ENCODE measurements around the gene RALGPS1.

Gene RALGPS1

DNA sequence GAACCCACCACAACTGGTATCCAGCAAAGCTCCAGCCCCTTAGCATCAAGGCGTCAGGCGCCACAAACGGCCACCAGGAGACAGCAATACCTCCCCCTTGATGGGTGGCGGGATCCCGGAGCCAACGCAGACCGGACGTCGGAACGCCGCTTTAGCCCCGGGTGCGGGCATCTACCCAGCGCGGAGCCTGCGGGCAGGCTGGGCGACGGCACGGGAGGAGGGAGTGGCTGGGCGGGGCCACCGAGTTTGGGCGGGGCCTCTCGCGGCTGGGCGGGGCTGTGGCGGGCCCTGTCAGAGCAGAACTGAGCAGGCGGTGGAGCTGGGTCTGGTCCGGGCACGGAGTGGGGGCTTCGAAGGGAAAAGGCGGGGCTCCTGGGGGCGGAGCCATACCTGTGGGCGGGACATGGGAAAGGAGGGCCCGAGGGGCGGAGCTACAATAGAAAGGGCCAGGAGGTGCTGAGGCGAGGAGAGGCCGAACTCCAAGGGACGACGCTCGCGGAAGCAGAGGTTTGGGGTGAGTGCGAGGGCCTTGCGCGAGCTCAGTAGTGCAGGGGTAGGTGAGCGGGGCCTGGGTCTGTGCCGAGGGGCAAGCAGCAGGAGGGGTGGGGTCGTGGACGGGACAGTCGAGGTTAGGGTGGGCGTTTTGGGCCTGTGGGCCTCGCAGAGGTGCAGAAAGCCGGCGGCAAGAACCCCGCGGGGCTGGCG, 309.7 kb downstream of the RALGPS1 start:
- peak; percentile 90 for DNase-seq (ENCODE audit: low spot score)

DNA sequence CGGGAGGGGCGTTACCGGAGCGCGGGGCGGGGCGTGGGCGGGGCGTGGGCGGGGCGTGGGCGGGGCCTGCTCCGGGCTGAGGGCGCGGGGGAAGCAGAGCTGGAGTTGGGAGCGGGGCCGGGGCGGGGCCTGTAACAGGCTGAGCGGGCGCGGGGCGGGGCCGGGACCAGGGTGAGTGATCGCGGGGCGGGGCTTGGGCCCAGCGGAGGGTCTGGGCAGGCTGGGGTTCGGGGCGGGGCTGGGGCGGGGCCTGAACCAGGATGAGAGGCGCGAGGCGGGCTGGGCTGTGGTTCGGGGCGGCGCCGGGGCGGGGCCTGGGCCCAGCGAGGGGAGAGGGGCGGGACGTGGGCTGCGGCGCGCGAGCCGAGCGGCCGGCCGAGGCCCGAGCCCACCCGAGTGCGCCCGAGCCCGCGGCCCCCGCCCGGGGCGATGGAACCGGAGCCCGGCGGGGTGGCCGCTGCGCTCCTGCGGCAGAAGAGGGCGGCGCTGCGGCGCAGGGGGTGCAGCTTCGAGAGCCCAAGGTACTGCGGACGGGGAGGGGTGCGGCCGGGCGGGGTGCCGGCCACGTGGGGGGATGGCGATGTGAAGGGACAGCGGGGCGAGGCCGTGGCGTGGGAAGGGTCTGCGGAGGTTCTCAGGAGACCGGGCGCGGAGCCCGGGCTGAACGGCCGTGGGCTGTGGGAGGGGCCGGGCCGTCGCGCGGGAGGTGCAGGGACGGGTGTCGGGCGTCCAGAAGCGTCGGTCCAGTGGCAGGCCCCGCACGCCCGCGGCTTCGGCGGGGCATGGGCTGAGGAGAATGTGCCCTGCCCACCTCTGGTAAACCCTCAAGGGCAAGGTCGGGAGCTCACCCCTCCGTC, 310.5 kb downstream of the RALGPS1 start:
- DNase-seq (ENCODE audit: low spot score): peak; percentile 100

DNA sequence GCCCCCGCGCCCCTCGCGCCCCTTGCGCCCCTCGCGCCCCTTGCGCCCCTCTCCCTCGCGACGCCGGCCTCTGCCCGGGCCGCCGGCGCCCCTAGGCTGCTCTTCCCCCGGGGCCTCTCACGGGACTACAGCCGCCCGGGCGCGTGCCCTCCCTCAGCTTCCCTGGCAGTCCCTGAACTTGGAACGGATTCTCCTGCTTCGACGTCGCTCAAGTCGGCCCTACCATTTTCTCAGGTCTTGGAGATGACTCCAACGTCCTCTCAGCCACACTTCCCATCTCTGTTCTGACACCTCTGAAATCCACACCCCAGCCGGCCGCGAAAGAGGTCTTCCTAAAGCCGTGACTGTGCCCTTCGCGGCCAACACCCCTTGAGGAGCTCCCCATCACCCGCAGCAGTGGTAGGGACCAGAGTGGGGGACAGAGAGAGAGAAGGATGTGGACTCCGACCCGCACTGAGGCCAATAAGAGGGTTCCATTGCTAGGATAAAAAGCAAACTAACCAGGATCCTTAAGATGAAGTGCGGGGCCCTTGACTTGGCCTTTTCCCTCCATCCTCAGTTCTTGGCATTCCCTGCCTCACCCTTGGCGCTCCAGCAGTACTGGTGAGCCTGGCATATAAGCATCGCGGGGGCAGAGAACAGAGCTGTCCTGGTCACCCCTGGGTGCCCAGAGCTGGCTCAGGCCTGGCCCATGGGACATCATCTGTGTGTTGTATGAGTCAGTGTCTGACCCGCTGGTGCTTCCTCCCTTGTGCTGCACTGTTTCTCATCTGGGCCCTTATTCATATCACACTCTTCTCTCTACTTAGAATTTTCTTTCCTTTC, 311.4 kb downstream of the RALGPS1 start:
- no peak for DNase-seq (ENCODE audit: low spot score)

DNA sequence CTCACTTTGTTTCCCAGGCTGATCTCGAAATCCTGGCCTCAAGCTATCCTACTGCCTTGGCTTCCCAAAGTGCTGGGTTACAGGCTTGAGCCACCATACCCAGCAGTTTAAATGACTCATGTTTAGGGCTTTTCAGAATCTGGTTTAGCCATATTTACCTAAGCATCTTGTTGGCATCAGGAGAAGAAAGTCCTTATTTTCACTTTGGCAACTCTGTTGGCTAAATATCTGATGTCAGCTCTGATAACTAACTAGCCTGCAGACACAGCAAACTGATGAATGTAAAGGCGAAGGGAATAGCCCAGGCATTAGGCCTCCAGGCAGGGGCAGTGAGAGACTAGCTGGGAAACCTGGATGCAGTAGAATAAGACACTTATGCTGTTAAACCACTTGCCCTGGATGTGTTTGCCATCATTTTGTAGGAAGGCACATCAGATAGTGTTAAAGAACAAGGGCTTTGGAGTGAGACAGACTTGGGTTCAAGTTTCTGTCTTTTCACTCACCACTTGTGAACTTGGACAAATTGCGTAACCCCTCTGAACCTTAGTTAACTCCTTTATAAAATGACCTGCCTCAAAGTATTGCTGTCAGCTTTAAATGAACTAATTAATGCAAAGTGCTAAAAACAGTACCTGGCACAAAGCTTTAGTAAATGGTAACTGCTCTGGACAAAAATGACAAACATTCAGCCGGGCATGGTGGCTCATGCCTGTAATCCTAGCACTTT, 315.3 kb downstream of the RALGPS1 start:
- no peak for DNase-seq (ENCODE audit: low spot score)

DNA sequence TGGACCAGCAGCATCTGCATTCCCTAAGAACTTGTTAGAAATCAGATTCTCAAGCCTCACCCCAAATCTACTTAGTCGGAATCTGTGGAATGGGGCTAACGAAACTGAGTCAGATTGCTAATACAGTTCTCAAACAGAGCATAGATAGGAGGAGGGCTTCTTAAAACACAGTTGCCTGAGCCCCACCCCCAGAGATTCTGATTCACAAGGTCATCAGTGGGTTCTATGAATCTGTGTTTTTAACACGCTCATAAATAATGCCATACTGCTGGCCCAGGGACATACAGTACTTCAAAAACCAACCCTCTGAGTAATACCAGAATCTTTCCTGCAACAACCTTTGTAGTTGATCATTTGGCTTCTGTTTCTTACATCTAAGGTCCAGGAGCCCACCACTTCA, 317.1 kb downstream of the RALGPS1 start:
- DNase-seq (ENCODE audit: low spot score): no peak

DNA sequence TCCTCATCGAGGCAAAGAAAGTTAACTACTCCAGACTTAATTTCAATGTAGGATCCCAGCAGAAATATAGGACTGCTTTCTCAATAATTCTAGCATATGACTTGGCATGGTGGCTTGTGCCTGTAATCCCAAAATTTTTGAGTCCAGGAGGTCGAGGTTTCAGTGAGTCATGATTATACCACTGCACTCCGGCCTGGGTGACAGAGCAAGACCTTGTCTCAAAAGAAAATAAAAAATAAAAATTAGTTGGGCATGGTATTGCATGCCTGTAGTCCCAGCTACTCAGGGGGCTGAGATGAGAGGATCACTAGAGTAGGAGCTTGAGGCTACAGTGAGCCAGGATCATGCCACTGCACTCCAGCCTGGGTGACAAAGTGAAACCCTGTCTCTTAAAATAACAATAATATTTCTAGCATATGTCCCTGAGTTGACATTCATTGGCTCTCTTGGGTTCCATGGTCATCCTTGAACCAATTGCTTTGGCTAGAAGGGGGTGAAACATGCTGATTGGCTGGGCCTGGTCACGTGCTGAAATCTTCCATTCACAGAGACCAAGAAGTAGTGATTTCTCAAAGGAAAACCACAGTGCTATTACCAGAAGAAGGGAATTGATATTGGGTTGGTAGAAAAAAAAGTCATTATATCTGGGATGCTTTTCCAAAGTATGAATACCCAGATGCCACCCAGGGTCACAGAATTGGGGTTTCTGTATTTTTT, 318.4 kb downstream of the RALGPS1 start:
- no peak for DNase-seq (ENCODE audit: low spot score)

DNA sequence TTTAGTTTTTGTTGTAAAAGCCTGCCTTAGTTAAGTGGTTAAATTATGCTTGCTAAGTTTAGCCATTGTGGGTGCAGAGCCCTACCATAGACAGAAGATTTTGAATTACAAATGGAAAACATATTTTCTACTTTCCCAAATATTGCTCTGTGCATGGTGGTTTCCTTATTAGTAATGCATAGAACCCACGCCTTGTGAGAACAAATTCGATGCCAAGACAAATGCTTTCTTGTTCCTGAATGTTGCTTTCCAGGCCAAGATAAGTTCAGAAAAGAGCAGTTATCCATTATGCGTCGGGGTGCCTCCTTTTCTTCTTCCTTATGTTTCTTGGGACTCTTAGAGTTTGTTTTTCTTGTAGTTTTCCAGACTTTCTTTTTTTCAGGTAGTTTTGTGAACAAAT, 319.0 kb downstream of the RALGPS1 start:
- no peak for DNase-seq (ENCODE audit: low spot score)

DNA sequence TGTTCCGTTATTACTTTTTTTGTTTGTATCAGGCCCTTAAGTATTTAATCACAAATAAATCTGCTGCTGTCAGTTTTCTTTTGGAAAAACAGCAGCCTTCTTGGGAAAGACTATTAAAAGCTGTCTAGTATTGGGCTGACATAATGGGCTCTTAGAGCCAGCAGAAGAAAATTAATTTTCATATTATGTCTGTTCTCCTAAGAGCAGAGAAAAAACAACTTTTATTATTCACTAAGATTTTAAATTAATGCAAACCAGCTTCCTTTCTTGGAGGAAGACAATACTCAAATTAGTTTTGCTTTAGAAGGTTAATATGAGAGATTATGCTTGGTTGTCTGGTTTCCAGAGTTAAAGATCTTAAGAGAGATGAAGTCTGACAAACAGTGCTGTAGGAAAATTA, 319.4 kb downstream of the RALGPS1 start:
- DNase-seq (ENCODE audit: low spot score): no peak

DNA sequence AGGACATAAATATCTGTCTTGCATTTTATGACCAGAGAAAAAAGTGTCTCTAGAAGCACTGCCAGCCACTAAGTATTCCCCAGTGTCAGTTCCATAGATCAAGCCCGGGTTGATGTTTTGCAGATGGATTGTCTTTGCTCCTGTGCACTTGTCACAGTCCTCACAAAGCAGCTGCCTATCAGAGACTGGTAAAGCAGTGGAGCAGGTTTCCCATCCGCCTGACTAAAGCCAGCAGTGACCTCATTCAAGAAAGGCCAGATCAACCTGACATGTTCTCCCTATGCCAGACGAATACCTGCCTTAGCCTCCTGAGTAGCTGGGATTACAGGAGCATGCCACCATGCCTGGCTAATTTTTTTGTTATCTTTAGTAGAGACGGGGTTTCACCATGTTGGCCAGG, 323.2 kb downstream of the RALGPS1 start:
- DNase-seq (ENCODE audit: low spot score): no peak

DNA sequence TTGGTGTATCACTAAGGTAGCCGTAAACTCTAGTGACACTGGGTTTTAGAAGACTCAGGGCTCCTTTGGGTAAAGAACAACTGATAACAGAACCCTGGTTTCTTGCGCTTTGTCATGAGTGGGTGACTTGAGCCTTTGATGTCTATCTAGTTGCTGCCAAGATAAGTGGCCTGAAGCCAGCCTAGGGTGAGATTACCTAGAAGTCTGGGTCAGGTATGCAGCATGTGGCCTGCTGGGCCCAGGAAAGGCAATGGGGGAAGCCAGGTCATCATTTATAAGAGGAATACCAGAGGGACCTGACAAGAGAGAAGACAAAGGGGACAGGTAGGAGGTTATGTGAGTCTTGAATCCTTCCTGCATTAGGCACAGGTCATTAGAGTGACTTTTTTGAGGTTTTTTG, 326.8 kb downstream of the RALGPS1 start:
- no peak for DNase-seq (ENCODE audit: low spot score)

DNA sequence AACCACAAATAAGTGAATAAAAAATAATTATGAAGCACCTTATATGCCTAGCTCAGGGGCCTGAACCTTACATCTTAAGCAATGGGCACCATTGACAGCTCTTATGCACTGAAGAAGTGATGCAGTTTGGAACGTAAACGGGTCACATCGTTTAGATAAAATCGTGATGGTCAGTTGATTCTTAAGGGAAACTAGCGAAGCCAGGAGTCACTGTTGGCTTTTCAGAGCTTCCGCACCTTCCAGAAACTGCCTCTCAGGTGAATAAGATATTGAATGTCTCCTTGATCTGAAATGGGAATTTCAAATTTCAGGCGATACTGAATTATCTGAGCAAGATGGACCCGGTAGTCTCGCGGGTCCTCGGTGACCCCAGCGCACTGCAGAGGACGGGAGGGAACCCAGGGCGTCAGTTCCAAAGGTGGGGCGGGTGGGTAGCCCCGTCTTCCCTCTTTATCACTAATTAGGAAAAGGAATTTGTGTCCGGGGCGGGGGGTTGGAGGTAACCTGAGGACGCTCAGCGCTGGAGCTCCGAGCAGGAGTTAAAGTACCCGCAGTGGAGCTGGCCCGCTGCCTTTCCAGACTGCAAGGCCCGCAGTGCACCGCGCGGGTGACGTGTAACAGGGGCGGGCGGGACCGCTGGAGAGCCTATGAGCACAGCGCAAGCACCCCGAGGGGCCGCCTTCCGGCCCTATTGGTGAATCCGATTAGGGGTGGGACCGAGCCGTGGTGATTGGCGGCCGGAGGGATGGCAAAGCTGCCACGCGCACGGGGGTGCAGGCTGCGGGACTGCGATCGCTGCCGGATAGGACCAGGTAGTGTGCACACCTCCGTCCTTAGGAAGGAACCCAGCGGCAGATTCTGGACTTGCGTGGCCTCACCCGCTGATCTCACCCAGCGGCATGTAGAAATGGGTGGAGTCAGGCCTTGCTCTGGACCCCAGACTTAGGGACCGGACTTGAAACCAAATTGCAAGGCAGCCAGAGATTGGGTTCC, 330.3 kb downstream of the RALGPS1 start:
- DNase-seq (ENCODE audit: low spot score): peak; percentile 99

DNA sequence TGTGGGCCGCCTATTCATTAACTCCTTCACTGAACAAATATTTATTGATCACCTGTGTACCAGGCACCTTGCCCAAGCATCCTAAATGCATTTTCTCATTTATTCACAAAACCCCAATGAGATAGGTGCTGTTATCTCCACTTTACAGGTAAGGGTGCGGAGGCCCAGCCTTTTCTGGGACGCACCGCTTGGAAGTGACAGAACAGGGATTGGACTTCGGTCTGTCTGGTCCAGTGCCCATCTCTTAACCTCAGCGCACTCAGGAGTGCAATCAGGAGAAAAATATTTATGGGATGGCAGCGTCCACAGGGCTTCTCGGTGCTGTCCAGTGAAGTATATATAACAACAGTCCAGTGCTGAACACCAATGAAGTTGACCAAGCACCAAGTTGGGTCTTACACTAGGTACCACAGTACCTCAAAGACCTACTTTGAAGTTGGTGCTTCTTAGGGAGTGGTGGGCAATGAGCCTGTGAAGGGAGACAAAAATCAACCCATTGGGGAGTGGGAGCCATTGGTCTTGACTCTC, 331.1 kb downstream of the RALGPS1 start:
- DNase-seq (ENCODE audit: low spot score): no peak

DNA sequence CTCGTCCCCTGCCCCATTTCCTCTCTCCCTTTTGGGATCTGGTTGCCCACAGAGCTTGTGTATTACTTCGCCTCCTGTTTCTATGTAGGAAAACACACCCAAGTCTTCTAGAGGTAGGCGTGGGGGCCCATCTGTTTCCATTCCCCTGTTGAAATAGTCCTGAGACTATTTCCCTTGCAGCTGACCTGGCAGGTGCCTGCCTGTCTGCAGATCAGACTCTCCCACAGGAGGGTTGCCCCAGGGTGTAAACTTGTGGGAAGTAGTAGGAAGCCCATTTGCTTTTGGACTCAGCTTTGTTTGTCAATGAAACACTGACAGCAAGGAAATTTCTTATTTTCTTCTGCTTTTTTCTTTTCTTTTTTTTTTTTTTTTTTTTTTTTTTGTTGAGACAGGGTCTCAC, 333.7 kb downstream of the RALGPS1 start:
- no peak for DNase-seq (ENCODE audit: low spot score)

DNA sequence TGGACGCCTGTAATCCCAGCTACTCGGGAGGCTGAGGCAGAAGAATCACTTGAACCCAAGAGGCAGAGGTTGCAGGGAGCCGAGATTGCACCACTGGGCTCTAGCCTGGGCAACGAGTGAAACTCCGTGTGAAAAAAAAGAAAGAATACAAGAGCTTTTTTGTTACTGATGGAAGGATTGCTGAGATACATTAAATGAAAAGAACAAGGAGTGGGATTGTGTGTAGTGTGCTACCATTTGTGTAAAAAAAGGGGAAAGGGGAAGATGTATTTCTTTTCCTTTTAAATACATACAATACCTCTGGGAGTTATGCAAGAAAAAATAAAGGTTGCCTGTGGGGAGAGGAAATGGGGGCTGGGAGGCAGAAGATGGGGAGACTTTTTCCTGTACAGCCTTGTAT, 335.3 kb downstream of the RALGPS1 start:
- DNase-seq (ENCODE audit: low spot score): no peak

DNA sequence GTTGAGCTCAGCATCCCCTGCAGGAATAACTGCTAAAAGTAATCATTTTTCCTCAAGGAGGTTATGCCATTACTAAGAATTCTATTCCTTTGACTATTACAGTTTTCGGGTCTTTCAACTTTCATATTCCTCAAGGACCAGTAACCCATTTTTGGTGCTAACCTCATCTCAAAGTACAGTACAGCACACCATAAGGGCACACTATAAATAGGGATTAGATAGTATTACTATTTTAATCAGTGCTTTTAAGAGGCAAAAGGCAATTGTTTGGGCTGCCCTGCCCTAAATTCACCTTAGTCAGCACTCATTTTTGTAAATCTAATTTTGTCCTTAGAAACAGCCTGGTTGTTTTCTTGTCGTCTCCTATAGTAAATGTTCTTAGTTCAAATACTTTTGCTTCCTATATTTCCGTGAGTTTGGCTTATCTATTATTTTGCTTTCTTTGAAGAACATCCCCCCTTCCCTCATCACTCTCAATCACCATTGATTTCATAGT, 336.4 kb downstream of the RALGPS1 start:
- DNase-seq (ENCODE audit: low spot score): no peak

DNA sequence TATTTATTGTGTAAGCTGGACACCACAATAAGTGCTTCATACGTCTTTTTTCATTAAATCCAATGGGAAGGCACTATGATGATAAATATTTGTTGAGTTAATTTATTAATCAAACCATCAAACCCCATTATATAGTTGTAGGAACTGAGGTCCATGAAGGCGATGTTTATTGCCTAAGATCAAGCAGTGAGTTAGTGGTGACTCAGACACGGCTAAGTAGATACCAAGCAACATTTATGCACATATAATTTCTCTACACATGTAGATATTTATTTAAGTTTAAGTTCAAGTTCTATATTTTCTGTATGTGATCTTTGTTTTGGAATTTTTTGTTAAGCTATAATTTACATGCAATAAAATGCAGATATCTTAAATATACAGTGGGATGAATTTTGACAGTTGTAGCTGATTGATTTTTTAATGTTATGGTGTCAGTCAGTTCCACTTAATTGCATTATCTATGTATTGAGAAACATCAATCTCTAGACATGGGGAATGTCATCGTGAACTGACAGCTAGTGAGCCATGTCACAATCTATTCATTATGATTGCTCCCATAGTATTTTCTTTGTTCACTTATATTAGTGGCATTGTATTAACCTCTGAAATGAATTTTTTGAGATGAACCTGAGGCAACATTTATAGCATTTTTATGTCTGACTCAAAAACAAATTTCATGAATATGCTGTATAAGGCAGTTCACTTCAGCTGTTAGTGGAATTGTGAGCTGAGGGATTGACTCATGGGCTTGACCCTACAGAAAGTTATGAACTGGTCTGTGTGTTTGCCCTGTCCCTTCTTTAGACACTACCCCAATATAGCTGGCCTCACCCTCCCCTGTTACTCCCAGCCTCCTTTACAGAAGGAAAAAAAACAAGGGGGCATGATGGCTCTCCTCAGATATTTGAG, 338.1 kb downstream of the RALGPS1 start:
- no peak for DNase-seq (ENCODE audit: low spot score)

DNA sequence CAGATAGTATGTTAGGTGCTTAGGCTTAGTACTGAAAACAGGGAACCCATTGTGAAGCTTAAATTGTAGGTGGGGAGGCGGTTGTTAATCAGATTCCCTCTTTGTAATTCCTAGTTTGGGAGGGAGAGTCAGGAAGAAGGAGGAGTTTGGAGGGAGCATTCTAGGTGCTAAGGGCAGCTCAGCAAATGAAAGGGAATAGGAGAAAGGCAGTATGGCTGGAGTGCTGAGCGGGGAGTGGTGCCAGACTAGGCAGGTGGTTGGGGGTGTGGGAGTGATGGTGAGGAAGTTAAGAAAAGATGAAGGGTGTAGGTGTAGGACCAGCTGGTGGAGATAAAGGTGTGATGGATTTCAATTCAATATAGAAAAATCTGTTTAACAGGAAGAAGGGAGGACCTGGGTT, 338.9 kb downstream of the RALGPS1 start:
- DNase-seq (ENCODE audit: low spot score): no peak

DNA sequence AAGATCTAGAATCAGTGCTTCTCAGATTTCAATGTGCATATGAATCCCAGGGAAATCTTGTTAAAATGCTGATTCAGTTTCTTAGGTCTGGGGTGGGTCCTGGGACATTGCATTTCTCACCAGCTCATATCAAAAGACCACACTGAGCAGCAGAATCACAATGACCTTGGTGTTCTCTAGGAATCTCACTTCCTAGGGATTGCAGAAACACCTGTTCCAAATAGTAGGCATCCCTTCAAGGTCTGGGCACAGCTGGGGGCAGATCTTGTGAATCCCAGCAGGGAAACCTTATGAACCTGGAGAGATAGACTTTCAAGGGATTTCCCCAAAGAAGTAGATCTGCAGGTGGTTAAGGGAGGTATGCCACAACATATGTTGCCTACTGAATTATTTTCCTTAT, 341.1 kb downstream of the RALGPS1 start:
- DNase-seq (ENCODE audit: low spot score): no peak

DNA sequence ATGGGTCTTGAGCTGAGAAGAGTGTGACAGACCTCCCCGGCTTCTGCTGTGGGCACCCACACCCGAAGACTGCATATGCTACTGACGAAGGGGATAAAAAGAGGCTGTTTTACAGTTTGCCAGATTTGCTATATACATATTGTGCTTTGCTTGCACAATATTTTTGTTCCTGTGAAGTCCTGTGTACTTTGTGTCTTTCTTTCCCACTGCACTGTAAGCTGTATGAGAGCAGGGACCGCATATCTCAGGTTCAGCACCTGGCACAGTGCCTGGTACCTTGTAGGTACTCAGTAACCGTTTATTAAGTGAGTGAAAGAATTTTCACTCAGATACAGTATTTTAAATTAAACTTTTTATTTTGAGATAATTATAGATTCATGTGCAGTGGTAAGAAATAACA, 341.7 kb downstream of the RALGPS1 start:
- no peak for DNase-seq (ENCODE audit: low spot score)
